Stimulated activated CD4-positive, alpha-beta T cell treated with anti-CD3 and anti-CD28 coated beads, Interleukin-4, amount 100 ng/mL, for 48 hours (primary cell): Measurements from ENCODE around the gene TTN.

Experiments used
- DNase-seq, 2 donors: peaks; one replicate each; pipeline ENCODE4 v3.0.0-alpha.2; 2020; ENCODE audit warnings: low read depth in 2 of 2

TTN gene

DNA sequence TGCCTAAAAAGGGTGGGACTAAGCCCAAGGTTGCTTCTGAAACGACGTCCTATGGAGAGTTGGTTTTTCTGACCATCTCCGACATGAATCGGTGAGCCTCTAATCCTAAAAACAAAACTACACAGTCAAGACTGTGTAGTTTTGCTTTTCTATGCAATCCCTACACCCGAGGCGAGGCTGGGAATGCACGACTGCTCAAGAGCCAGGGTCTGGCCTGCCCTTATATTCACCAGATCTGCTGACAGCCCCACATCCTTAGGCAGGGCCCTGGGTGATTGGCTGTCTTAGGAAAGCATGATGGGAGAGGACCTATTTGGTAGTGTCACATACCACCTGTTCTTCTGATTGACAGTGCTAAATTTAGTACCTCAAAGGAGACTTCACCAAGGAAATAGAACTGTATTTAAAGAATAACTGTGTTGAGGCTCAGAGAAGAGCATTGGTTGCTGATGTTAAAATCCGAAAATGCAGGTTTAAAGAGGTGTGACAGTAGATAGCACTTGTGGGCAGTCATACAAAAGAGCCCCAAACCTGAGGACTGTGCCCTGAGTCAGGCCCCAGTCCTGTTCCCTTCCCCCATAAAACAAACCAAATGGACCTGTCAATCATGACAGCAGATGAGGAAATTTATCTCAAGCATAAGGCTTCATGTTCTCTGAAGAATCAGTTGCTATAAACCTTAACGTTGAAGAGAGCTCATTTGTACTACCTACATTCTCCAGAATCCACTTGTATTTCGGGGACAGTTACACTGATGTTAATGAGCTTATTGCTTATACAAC, at the start of gene TTN:
TTN (minus strand) TSS at position 197 of the 782 bp plus-strand sequence. CDS start 2,781 bp downstream, outside the sequence.
- no peak for DNase-seq

DNA sequence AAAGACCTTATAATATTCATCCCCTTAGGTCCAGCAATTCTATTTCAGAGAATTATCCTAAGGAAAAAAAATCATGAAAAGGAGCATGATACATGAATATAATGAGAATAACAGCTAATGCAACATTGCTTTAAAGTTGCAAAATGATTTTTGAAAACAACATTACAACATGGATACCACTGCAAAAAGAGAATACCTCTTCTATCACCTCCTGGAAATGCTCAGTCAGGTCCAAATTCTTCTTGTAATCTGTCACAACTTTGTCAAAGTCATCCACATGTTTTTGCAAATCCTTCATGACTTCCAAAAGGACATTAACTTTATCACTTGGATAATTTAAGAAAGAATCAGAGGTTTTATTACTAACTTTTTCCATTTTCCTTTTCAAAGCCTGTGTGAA, 47.9 kb upstream of the TTN start:
- no peak for DNase-seq

GRCh38 chr2:178848335-178848734, 41.1 kb upstream of the TTN start:
- no peak for DNase-seq

DNA sequence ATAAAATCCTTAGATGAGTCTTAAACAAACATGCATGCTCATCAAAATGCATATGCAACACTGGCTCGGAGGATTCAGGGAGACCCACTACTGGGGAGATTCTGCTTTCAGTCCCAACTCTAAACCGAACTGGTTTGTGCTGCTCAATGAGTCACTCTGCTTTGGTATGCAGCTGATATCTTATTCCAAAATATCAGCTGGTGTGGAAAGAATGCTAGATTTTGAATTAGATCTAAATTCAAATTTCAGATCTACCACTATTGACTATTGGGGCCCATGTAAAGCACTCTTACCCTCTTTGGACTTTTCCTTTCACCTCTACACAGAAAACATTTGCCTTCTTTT, 39.2 kb upstream of the TTN start:
- no peak for DNase-seq

- no peak for DNase-seq
These were observed 38.6 kb upstream of the TTN start for GRCh38 chr2:178845566-178846457.

DNA sequence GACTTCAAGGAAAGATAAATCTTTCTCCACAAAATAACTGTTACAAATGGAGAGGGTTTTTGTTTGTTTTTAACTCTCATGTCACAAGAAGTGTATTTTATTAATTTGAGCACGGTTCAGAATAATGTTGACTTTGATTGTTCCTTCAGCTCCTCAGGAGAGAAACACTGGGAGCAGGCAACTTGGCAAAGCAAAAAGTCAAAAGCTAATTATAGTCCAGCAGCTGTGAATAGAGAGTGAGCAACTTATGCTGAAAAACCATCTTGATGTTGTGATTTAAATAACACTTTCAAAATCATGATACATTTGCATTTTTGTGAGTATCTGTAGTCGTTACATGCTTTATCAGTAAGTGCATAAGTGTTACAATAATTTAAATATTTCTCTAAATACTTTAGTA, 37.5 kb upstream of the TTN start:
- no peak for DNase-seq

DNA sequence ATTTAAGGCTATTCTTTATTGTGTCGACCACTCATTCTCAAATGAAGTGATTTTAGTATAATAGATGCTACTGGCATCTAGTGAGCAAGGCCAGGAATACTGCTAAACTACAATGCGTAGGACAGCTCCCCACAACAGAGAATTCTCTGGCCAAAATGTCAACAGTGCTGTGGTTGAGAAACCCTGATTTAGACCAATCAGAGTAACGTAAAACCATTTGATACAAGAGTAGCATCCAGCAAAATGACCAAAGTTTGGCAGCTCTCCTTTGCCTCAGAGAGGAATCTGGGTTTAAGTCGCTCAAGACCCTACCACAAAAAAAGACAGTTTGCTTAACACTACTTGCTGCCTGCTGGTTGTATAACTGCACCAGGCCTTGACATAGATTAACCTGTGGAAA, 37.0 kb upstream of the TTN start:
- DNase-seq: no peak

- DNase-seq: no peak
These were observed 36.5 kb upstream of the TTN start for GRCh38 chr2:178843697-178844096.

- DNase-seq: no peak
These were observed 29.6 kb upstream of the TTN start for GRCh38 chr2:178836807-178837206.

DNA sequence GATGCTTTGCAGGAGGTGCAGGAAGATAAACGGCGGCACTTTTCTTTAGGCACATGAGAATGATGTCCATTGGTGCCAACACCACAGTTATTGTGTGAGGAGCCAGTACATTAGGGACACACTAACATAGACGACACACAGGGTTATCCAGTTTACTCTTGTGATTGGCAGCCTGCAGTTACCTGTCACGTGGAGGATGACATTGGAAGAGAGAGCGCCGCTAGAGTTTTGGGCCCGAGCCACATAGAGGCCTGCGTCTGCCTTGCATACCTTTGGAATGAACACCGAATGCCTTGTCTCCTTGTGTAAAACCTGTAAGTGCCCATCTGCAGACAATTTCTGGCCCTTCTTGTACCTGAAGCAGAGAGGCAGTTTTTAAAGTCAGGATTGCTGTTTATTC, 26.9 kb upstream of the TTN start:
- no peak for DNase-seq

GRCh38 chr2:178833382-178833781, 26.2 kb upstream of the TTN start:
- no peak for DNase-seq

GRCh38 chr2:178830451-178830850, 23.2 kb upstream of the TTN start:
- DNase-seq: no peak

- DNase-seq: no peak
These were observed 22.8 kb upstream of the TTN start for GRCh38 chr2:178829981-178830380.

GRCh38 chr2:178829299-178829960, 22.2 kb upstream of the TTN start:
- DNase-seq: no peak

DNA sequence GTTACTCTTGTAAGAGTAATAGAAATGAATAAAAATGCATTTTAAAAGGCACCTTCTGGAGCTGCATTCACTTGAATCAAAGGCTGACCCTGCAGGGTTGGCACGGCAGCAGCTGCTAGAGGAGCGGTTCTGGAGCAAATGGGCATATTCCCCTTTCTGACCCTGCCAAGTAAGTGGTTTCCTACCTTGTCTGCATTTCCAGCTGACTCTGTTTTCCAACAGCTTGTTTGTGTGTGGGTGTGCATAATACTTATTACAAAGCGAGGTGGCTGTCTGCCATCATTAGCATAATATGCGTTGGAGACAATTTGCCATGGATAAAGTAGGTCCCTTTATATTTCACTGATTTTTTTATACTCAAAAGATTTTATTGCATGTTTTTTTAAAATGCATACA, 21.3 kb upstream of the TTN start:
- no peak for DNase-seq

DNA sequence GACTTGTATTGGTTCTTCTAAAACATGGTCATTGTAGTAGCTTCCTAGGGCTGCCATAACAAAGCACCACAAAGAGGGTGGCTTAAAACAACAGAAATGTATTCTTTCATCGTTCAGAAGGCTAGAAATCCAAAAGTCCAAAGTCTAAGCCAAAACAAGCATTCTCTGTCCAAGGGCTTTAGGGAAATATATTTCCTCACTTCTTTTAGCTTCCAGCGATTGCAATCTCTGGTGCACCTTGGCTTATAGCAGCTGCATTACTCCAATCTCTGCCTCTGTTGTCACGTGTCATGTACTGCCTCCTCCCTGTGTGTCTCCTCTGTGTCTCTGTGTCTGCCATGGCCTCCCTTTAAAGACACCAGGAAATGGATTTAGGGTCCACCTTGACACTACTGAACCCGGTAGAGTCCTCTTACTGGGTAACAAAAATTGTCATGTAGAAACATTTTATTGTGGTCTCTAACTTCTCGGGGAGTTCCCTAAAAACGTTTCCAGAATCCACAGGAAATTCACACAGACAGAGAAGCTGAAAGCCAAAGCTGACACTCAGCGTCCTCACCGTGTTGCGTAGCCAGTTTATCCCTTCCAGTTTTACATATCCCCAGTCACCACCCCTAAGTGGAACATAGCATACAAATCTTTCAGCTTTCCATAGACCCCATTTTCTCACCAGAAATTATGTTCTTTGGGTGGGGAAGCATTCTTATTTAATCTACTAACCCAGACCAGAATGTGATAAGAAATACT, 20.7 kb upstream of the TTN start:
- no peak for DNase-seq

GRCh38 chr2:178827111-178827510, 19.9 kb upstream of the TTN start:
- no peak for DNase-seq

GRCh38 chr2:178825183-178825582, 18.0 kb upstream of the TTN start:
- DNase-seq: no peak

- no peak for DNase-seq
These were observed 17.0 kb upstream of the TTN start for GRCh38 chr2:178824181-178824580.

- no peak for DNase-seq
These were observed 12.8 kb upstream of the TTN start for GRCh38 chr2:178819992-178820391.

- no peak for DNase-seq
These were observed 12.1 kb upstream of the TTN start for GRCh38 chr2:178819147-178819875.
